Ovary (tissue), 3 donors: ENCODE data around the gene PRPF40A.

Experiments used
- CTCF ChIP-seq, 3 donors: fragments of 450-650 bp in 2 of 3; fragments of 200-600 bp in 1 of 3; IDR thresholded peaks; one replicate each; pipeline versions ENCODE4 v1.5.1 to v1.8.0; 2016 to 2022; ENCODE audit warnings: antibody characterized with exemption in 3 of 3, mild to moderate bottlenecking in 1 of 3
- EP300 ChIP-seq: sonication (generic); formaldehyde crosslinking; IDR thresholded peaks from one replicate; pipeline ENCODE4 v1.6.1; 2017; ENCODE audit warnings: antibody characterized with exemption
- POLR2A ChIP-seq: fragments of 450-650 bp; IDR thresholded peaks from one replicate; pipeline ENCODE4 v1.6.1; 2017; ENCODE audit warnings: antibody characterized with exemption, mild to moderate bottlenecking, moderate library complexity
- donor health status: DM: no; HTN: no; CAD: no.

GRCh38 chr2:152706477-152707021 lies 10.7 kb downstream of the PRPF40A start:
- TF ChIP-seq POLR2A: no peak
- no peak for TF ChIP-seq CTCF (IDR thresholded peaks at IDR 0.05)
- TF ChIP-seq EP300: no peak
